ENCODE results near the gene M1AP.

GRCh38 chr2:74550231-74550630, 97.9 kb downstream of the M1AP start:
- TF ChIP-seq CTCF (optimal IDR thresholded peaks at IDR 0.05 in 1 of 3, IDR thresholded peaks at IDR 0.05 in 1 of 3, conservative IDR thresholded peaks at IDR 0.05 in 1 of 3; ENCODE audit: extremely low read depth in 1 of 3, insufficient read depth in 2 of 3, low read length in 3 of 3) (no peak), EZH2 (IDR thresholded peaks at IDR 0.05; ENCODE audit: low read length) (no peak)
